ENCODE measurements around the gene FLVCR2. TPM values are rescaled to one million over a fixed set of nuclear protein-coding genes. Genes with fewer than 3 reads are reported as not detected.
"Not testable (repeated sequence)": the region's sequence is repeated elsewhere in the genome, so short reads cannot be mapped to it uniquely, and the experiment has no call there.

Gene FLVCR2
- total RNA-seq, 1 experiment from 2014 or later = 23.9 TPM

DNA sequence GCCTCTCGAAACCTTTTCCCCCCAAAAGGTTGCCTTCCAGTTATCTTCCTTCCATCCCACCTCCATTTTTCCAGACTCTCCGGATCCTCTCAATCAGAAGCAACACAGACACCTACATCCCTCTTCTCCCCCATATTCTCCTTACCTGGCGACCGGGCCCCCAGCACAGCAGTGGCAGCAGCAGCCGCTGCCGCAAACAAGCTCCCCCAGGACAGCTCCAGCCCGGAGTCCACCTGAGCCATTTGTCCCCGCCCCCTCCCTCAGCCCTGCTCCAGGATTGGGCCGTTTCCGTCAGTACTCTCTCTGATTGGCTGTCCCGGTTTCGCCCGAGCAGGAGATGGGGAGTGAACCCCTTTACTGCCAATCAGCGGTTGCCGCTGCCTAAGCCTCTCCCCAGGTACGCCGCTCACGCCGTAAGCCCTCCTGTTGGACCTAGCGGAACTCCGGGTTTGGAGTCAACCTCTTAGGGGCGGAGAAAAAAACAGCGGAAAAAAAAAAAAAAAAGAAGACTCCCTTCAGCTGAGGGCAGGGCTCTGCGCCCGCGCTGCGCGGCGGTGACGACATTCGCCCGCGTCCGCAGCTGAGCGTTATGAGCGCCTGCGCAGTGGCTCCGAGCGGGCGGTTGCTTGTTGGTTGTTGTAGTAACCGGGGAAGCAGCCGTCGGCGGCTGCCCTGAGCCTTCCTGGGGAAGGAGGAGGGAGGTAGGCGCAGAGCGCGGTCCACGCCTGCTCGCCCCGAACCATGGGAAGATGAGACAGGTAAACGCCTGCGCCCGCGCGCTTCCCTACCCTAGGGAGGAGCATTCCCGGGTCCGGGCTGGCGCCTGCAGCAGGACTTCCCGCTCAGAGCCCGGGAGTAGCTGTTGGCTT lies 82.4 kb downstream of the FLVCR2 start, which contains the start of the genes ERG28 and TTLL5:
Gene ERG28 (minus strand): TSS at position 247 of the 869 bp plus-strand sequence. CDS start 3,374 bp downstream, outside the sequence.
Gene TTLL5 (plus strand): TSS at position 617 of the 869 bp plus-strand sequence. CDS start 1,904 bp downstream, outside the sequence.
- DNase-seq (ENCODE audit: low read depth) = peak; percentile 96

DNA sequence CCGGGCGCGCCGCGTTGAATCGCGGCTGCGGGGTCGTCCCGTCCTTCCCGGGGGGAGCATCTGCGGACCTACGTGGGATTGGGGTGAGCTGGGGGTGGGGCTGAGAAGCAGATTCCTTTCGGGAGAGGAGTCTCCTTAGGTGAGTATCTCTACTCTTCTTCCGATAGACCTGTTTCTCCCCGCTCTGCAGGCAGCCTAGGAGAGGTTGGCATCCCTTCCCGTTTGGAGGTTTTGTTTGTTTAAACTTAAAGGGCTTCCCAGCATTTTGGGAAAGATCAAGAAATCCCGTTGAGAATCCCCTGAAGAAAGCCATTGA lies 83.0 kb downstream of the FLVCR2 start:
- DNase-seq (ENCODE audit: low read depth) = no peak

DNA sequence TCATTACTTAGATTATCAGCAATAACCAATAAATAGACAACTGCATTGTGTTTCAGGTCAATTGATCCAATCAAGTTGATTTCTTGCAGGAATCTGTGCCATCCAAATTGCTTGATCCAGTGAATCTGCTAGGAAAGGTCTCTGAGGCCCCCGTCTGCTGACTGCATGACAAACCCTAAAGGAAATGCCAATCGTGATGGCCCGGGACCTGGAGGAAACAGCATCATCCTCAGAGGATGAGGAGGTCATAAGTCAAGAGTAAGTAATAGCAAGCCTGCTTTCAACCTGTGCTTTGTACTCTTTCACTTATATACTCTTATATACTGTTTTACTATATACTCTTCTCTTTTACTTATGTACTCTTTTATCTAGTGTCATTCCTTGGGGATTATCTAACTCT lies 84.5 kb downstream of the FLVCR2 start:
- DNase-seq (ENCODE audit: low read depth) = no peak

DNA sequence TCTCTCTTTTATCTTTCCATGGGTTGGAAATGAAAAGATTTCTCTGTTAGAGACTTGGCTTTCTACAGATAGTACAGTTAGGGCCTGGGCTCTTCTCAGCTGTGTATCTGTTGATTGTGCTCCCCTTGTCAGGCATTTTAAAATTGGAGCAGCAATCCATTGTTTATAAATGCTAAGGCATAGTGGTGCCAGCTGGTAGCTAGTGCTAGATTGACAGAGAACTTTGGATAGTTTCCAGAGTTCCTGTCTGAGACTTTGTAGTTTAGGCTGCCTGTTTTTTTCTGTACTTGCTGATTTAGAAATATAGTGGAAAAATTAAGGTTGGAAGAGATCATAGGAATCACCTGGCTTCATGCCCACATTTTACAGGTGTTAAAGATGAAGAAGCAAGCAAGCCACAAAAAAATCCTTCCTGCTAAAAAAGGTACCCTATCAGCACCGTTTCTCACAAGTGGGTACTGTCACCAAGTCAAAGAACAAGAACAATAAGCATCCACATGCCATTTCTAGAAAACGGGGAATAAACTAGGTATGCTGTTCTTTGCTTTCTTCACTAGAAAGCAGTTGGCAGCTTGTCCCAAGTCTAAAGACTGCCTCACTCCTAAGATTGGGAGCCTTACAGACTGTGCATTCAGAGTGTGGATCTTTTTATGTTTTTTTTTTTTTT lies 88.8 kb downstream of the FLVCR2 start:
- DNase-seq (ENCODE audit: low read depth) = no peak

DNA sequence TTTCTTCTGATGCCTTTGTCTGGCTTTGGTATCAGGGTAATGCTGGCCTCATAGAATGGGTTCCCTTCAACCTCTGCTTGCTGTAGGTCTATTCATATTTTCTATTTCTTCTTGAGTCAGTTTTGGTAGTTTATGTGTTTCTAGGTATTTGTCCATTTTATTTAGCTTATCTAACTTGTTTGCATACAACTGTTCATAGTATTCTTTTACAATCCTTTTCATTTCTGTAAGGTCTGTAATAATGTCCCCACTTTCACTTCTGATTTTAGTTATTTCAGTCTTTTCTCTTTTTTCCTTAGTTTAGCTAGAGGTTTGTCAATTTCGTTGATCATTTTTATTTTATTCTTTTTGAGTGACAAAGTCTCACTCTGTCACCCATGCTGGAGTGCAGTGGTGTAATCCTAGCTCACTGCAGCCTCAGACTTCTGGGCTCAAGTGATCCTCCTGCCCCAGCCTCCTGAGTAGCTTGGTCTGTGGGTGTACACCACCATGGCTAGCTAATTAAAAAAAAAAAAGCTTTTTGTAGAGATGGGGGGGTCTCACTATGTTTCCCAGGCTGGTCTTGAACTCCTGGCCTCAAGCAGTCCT lies 94.3 kb downstream of the FLVCR2 start:
- DNase-seq (ENCODE audit: low read depth) = no peak

DNA sequence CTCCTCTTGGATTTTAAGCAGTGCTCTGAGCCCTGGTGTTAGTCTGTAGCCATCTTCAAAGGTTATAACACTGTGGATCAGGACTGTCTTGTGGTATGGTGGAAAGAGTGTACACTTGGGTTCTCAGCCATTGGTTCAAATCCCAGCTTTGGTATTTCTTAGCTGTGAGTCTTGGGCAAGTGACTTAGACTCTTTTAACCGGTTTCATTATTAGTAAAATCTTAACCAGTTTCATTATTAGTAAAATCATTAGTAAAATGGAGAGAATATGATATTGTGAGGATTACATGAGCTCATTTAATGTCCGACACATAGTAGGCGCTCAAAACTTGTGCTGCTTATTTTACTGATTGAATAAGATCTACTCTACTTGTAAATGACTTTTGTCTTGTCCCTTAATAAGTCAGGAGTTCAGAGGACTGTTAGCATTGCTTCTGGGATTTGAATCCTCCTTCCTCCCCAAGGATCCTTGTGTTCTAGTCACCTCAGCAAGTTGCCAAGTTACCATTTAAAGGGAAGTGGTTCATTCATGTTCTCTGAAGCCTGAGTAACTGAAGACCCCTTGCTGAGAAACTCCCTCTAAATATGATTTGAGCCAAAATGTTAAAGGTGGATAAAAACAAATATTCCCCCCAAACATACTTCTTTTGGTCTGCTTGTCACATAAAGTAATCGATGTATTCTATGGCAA lies 95.1 kb downstream of the FLVCR2 start:
- no peak for DNase-seq (ENCODE audit: low read depth)

DNA sequence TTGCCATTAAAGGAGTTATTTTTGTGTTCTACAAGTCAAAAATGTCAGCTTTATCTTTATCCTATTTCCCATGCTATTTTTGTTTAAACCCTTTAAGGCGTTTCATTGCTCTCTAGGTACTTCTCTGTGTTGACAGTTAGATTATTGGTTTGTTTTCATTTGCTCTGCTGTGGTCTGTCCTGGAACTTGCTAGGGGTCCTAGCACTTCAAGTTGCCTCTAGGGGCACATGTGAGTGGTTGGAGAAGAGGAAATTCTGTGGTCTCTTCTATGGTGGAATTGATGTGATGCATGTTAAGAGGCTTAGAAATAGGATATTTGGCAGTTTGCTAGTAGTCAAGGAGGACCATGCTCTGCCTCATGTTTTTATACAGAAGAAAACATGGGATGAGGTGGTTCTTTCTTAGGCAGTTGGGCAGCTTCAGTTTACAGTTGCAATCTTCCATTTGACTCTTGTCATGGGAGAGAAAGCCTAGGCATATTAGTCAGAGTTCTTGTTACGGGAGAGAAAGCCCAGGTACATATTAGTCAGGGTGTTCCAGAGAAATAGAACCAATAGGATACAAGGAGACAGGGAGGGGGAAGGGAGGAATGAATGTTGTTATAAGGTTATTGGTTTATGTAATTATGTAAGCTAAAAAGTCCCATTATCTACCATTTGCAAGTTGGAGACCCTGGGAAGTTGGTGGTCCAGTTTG lies 97.0 kb downstream of the FLVCR2 start:
- peak; percentile 17 for DNase-seq (ENCODE audit: low read depth)

DNA sequence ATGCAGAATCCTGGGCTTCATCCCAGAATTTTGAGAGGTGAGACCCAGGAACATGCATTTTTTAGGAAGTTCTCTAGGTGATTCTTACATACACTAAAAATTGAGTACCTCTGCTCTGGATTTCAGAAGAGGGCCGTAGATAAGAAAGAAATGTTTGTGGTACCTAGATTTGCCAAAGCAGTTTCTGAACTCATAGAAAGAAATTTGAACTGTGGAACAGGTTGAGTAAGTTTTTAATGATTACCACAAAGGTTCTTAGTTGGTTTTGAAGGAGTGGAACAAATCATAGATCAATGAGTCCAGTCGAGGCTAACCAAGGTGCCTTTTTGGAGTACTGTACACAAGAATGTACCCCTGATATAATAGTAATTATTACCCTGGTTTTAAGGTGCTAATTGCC lies 107.5 kb downstream of the FLVCR2 start:
- DNase-seq (ENCODE audit: low read depth) = no peak

DNA sequence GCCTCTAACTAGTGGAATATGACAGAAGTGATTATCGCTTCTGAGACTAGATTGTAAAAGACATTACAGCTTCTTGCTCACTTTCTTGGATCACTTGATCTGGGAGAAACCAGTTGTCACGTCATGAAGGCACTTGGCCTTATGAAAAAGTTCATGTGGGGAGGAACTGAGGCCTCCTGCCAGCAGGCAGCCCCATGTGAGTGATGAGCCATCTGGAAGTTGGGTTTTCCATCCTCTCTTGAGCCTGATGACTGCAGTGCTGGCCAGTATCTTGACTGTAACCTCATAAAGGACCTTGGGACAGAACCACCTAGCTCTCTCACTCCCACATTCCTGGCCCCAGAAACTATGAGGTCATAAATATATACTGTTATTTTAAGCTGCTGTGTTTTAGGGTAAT lies 110.6 kb downstream of the FLVCR2 start:
- DNase-seq (ENCODE audit: low read depth) = peak; percentile 7

DNA sequence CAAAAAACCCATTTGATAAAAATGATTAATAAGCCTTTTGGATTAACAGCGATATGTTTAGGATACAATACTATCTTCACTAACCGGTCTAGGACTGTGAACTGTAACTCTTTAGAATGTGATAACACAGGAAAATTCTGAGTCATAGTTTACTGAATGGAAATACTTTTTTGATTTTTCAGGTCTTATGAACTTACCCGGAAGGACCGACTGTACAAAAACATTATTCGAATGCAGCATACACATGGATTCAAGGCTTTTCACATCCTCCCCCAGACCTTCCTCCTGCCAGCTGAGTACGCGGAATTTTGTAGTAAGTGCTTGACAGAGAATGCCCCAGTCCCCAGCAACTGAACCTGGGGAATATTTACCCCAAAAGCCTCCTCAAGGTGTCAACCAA lies 111.6 kb downstream of the FLVCR2 start:
- no peak for DNase-seq (ENCODE audit: low read depth)

DNA sequence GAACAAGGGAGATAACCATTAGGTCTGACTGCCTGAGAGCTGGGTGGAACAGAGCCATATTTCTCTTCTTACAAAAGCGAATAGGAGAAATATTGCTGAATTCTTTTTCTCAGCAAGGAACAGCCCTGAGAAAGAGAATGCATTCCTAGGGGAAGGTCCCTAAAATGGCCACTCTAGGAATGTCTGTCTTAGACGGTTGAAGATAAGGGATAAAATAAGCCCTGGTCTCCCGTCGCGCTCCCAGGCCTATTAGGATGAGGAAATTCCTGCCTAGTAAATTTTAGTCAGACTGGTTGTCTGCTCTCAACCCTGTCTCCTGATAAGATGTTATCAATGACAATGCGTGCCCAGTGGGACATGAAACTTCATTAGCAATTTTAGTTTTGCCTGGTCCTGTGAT lies 116.6 kb downstream of the FLVCR2 start:
- not testable (repeated sequence) for DNase-seq (ENCODE audit: low read depth)

DNA sequence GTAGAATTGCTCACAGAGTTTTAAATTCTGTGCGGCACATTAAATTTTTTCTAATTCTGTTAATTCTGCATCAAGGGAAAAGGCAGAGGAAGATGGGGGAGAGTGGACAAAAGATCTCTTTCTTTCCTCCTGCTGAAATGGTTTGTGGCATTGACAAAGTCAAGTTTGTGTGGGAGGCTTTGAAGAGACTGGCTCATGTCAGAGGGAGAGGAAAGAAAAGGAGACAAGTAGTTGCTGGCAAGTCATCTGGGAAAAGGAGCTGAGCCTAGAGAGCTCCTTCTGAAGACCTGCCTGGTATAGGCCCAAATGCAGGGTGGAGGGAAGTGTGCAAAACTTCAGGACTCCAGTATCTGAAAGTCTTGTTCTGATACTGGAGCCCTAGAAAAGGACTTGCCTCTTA lies 119.0 kb downstream of the FLVCR2 start:
- no peak for DNase-seq (ENCODE audit: low read depth)

Other genes starting within 250 kb of the FLVCR2 start
- gene JDP2, start 150.6 kb upstream of the FLVCR2 start, total RNA-seq (2014; rRNA removed) = 28.5 and 31.5 TPM in 2 replicates
- gene BATF, start 56.2 kb upstream of the FLVCR2 start, total RNA-seq (2014; rRNA removed) = not detected in 2 replicates
- 9.1 and 9.8 TPM in 2 replicates for gene ERG28, start 82.3 kb downstream of the FLVCR2 start, total RNA-seq (2014; rRNA removed)
- gene TTLL5, start 82.6 kb downstream of the FLVCR2 start, total RNA-seq (2014; rRNA removed) = 12.8 and 22.0 TPM in 2 replicates

All from LHCN-M2 (cell line).